Stomach (tissue), 4 donors: ENCODE measurements around the gene SRGN.

Source experiments
- POLR2A ChIP-seq, 4 donors: fragments of 450-650 bp; IDR thresholded peaks; one replicate each; pipeline ENCODE4 v1.6.1; 2016; ENCODE audit warnings: antibody characterized with exemption in 4 of 4, control low read depth in 2 of 4, mild to moderate bottlenecking in 1 of 4, moderate library complexity in 1 of 4
- POLR2AphosphoS5 ChIP-seq, 3 donors: sonication (generic); formaldehyde crosslinking; IDR thresholded peaks; one replicate each; pipeline ENCODE4 v1.6.1; 2016; ENCODE audit warnings: antibody characterized with exemption in 3 of 3
- TF ChIP-seq, protein P1 (sequence below), 7 experiments: fragments of 450-650 bp in 4 of 7; fragments of 200-600 bp in 3 of 7; sonication (generic) in 3 of 7; IDR thresholded peaks; one replicate each; pipeline ENCODE4 v1.5.1; 2016 to 2019; ENCODE audit warnings: antibody characterized with exemption in 7 of 7, control low read depth in 2 of 7, mild to moderate bottlenecking in 1 of 7

- TF ChIP-seq, protein P1, sequence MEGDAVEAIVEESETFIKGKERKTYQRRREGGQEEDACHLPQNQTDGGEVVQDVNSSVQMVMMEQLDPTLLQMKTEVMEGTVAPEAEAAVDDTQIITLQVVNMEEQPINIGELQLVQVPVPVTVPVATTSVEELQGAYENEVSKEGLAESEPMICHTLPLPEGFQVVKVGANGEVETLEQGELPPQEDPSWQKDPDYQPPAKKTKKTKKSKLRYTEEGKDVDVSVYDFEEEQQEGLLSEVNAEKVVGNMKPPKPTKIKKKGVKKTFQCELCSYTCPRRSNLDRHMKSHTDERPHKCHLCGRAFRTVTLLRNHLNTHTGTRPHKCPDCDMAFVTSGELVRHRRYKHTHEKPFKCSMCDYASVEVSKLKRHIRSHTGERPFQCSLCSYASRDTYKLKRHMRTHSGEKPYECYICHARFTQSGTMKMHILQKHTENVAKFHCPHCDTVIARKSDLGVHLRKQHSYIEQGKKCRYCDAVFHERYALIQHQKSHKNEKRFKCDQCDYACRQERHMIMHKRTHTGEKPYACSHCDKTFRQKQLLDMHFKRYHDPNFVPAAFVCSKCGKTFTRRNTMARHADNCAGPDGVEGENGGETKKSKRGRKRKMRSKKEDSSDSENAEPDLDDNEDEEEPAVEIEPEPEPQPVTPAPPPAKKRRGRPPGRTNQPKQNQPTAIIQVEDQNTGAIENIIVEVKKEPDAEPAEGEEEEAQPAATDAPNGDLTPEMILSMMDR (IDR thresholded peaks at IDR 0.05), result no peak
- no peak for TF ChIP-seq POLR2A (IDR thresholded peaks at IDR 0.05)
- TF ChIP-seq POLR2AphosphoS5 (IDR thresholded peaks at IDR 0.05), result no peak
These were observed 55.1 kb downstream of the SRGN start for GRCh38 chr10:69142983-69143382.
